ENCODE data around the gene CLCN5. TPM values are rescaled to one million over a fixed set of nuclear protein-coding genes. Genes with fewer than 3 reads are reported as not detected.

The CLCN5 gene
- total and polyA plus RNA-seq, 10 of the 15 experiments (the other 5 are each of a cell fraction or from before 2014, with no cell fraction given) = 0.33 to 3.8 (median 2.6) TPM

GRCh38 chrX:50098749-50099148 lies 176.4 kb downstream of the CLCN5 start:
- ATAC-seq (no peak), FAIRE-seq (no peak), DNase-seq (ENCODE audit: low read depth, low spot score) (no peak)
- ChIA-PET POLR2A (no interaction called here), CTCF (interaction anchor here (0.7 to 2.6 kb wide), 4 partner anchors 14 to 481 kb away, joined by 3 to 14 read pairs (median 4); no protein-coding TSS in a partner anchor), SMC1A (ENCODE audit: uncharacterized antibody, unreplicated experiment) (no interaction called here), RAD21 (ENCODE audit: unreplicated experiment) (no interaction called here)
- in situ Hi-C loops (cut with MboI) = no loop called here
- intact Hi-C loops (cut with micrococcal nuclease; ENCODE audit: unreplicated experiment) = no loop called here
- H3K9me3 ChIP-seq (replicated peaks; ENCODE audit: control insufficient read depth, insufficient read depth, low read length) = no peaks in the 10 kb centered on the region
- H3K27me3 ChIP-seq (replicated peaks in 1 of 2; ENCODE audit: control insufficient read depth in 2 of 2, insufficient read depth in 2 of 2, low read length in 1 of 2) = no peaks in the 10 kb centered on the region
- H3K4me2 ChIP-seq (ENCODE audit: control insufficient read depth, insufficient read depth) = no peak overlapping the region
- no peaks in the 10 kb centered on the region for H3K79me2 ChIP-seq (ENCODE audit: control insufficient read depth, insufficient read depth, low read length)
- 60% methylated on average over 5 of the region's 5 CpGs for WGBS (ENCODE audit: insufficient coverage, insufficient replicate concordance, low lambda C conversion rate, missing lambda C conversion rate)
- H3K27ac ChIP-seq (ENCODE audit: control insufficient read depth, insufficient read depth) = no peak overlapping the region
- no peaks in the 10 kb centered on the region for H3K36me3 ChIP-seq (ENCODE audit: control insufficient read depth in 2 of 2, insufficient read depth in 2 of 2, low read length in 1 of 2)
- H2AFZ ChIP-seq (ENCODE audit: control insufficient read depth, low read depth, low read length) = no peak overlapping the region
- no peaks in the 10 kb centered on the region for H3K4me1 ChIP-seq (ENCODE audit: control insufficient read depth, insufficient read depth, low read length)
- H3K9ac ChIP-seq (ENCODE audit: control insufficient read depth, insufficient read depth, low read length) = no peak overlapping the region
- no peak overlapping the region for H3K4me3 ChIP-seq
- no peaks in the 10 kb centered on the region for H4K20me1 ChIP-seq (ENCODE audit: control insufficient read depth, insufficient read depth)
- BruUV-seq (replicated peaks) = no TSS peak
- no peak for TF ChIP-seq ASH2L (IDR thresholded peaks at IDR 0.05; ENCODE audit: borderline replicate concordance, low read depth)
- no peak for TF ChIP-seq MAX (IDR thresholded peaks at IDR 0.05; ENCODE audit: low read depth, low read length)
- no peak for TF ChIP-seq NRF1 (conservative IDR thresholded peaks at IDR 0.05; ENCODE audit: low read depth, low read length)
- no peak for TF ChIP-seq IKZF1 (conservative IDR thresholded peaks at IDR 0.05)
- no peak for TF ChIP-seq NR2F1 (conservative IDR thresholded peaks at IDR 0.05)
- no peak for TF ChIP-seq ZNF687 (IDR thresholded peaks at IDR 0.05)
- TF ChIP-seq POLR2AphosphoS5 (IDR thresholded peaks at IDR 0.05; ENCODE audit: low read length) = no peak
- no peak for TF ChIP-seq TARDBP (IDR thresholded peaks at IDR 0.05; ENCODE audit: borderline replicate concordance)
- TF ChIP-seq NR2C1 (IDR thresholded peaks at IDR 0.05) = no peak
- TF ChIP-seq TAF1 (IDR thresholded peaks at IDR 0.05; ENCODE audit: borderline replicate concordance, low read depth, low read length) = no peak
- no peak for TF ChIP-seq RELB (IDR thresholded peaks at IDR 0.05; ENCODE audit: low read depth)
- no peak for TF ChIP-seq ESRRA (IDR thresholded peaks at IDR 0.05; ENCODE audit: low read length)
- TF ChIP-seq PBX3 (IDR thresholded peaks at IDR 0.05; ENCODE audit: insufficient replicate concordance, low read depth, low read length) = no peak
- no peak for TF ChIP-seq ATF2 (IDR thresholded peaks at IDR 0.05; ENCODE audit: low read length)
- TF ChIP-seq NFIC (IDR thresholded peaks at IDR 0.05; ENCODE audit: low read depth, low read length) = no peak
- no peak for TF ChIP-seq NBN (IDR thresholded peaks at IDR 0.05)
- no peak for TF ChIP-seq MXI1 (IDR thresholded peaks at IDR 0.05; ENCODE audit: low read depth, low read length)
- TF ChIP-seq MYB (IDR thresholded peaks at IDR 0.05; ENCODE audit: borderline replicate concordance, low read depth, low read length) = no peak
